K562 (cell line): ENCODE results near the gene UBE2O.
"Not testable (repeated sequence)": the region's sequence is repeated elsewhere in the genome, so short reads cannot be mapped to it uniquely, and the experiment has no call there.

Source experiments
- MTA3 ChIP-seq: fragments of 450-650 bp; formaldehyde crosslinking; IDR thresholded peaks from 2 replicates; pipeline ENCODE4 v1.6.1; 2017; ENCODE audit warnings: mild to moderate bottlenecking, borderline replicate concordance
- ZNF121 ChIP-seq: sonication (generic); formaldehyde crosslinking; conservative IDR thresholded peaks from 2 replicates; pipeline ENCODE4 v1.8.0; 2022; ENCODE audit warnings: missing genetic modification reagents
- TF ChIP-seq, protein P1 (sequence below): fragments of 450-650 bp; IDR thresholded peaks from 2 replicates; pipeline ENCODE4 v1.6.1; 2018; ENCODE audit not compliant: partially characterized antibody
- TF ChIP-seq, protein P2 (sequence below): fragments of 450-650 bp; IDR thresholded peaks from 2 replicates; pipeline ENCODE4 v1.6.1; 2016

DNA sequence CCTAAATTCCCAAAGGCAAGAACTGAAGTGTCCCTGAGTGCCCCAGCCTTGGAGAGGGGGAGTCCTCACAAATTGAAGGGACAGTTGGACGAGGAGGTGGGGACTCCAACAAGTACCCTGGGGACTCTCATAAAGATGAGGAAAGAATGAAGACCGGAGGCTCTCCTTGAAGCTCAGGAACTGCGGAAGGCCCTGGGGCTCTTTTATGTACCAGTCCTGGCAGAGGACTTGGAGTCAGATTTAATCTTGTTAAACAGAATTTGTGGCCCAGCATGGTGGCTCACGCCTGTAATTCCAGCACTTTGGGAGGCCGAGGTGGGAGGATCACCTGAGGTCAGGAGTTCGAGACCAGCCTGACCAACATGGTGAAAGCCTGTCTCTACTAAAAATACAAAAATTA, 93.2 kb downstream of the UBE2O start:
- TF ChIP-seq MTA3; ZNF121 (CRISPR knock-in tag): not testable (repeated sequence)
- TF ChIP-seq, protein P1, sequence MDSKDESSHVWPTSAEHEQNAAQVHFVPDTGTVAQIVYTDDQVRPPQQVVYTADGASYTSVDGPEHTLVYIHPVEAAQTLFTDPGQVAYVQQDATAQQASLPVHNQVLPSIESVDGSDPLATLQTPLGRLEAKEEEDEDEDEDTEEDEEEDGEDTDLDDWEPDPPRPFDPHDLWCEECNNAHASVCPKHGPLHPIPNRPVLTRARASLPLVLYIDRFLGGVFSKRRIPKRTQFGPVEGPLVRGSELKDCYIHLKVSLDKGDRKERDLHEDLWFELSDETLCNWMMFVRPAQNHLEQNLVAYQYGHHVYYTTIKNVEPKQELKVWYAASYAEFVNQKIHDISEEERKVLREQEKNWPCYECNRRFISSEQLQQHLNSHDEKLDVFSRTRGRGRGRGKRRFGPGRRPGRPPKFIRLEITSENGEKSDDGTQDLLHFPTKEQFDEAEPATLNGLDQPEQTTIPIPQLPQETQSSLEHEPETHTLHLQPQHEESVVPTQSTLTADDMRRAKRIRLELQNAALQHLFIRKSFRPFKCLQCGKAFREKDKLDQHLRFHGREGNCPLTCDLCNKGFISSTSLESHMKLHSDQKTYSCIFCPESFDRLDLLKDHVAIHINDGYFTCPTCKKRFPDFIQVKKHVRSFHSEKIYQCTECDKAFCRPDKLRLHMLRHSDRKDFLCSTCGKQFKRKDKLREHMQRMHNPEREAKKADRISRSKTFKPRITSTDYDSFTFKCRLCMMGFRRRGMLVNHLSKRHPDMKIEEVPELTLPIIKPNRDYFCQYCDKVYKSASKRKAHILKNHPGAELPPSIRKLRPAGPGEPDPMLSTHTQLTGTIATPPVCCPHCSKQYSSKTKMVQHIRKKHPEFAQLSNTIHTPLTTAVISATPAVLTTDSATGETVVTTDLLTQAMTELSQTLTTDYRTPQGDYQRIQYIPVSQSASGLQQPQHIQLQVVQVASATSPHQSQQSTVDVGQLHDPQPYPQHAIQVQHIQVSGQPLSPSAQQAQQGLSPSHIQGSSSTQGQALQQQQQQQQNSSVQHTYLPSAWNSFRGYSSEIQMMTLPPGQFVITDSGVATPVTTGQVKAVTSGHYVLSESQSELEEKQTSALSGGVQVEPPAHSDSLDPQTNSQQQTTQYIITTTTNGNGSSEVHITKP, result not testable (repeated sequence)
- TF ChIP-seq, protein P2, sequence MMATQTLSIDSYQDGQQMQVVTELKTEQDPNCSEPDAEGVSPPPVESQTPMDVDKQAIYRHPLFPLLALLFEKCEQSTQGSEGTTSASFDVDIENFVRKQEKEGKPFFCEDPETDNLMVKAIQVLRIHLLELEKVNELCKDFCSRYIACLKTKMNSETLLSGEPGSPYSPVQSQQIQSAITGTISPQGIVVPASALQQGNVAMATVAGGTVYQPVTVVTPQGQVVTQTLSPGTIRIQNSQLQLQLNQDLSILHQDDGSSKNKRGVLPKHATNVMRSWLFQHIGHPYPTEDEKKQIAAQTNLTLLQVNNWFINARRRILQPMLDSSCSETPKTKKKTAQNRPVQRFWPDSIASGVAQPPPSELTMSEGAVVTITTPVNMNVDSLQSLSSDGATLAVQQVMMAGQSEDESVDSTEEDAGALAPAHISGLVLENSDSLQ, result not testable (repeated sequence)
